HL-60 (cell line): ENCODE data around the gene OSTF1.

Experiments used
- TF ChIP-seq, protein P1 (sequence below): IDR thresholded peaks from one replicate; pipeline ENCODE4 v1.5.1; 2011; ENCODE audit warnings: low read length, control low read depth, inconsistent platforms; ENCODE audit not compliant: insufficient read depth
- TF ChIP-seq, protein P2 (sequence below): IDR thresholded peaks from 2 replicates; pipeline ENCODE4 v1.6.1; 2012; ENCODE audit warnings: low read depth; ENCODE audit not compliant: insufficient replicate concordance

DNA sequence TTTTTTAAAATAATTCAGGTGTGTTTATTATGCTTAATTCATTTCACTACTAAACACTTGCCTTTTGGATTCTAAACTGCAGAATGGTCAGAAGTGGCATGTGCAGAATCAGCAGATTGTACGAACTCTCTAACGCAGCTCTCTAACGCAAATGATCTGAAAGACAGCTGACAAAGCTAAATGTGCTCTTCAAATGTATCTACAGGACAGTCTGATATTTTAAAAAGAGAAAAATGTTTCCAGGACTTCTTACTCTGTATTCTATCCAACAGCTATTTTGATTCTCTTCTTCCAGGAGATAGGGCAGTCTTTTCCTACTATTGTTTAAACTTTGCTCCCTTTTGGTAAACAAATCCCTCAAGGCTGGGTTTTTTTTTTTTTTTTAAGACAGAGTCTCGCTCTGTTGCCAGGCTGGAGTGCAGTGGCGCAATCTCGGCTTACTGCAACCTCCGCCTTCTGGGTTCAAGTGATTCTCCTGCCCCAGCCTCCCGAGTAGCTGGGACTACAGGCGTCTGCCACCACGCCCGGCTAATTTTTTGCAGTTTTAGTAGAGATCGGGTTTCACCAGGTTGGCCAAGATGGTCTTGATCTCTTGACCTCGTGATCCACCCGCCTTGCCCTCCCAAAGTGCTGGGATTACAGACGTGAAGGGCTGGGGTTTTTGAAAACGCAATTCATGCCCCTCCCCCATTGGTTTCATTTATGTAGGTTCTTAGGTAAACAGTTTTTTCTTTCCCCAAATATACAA is 1.6 kb upstream of the OSTF1 start:
- TF ChIP-seq, protein P1, sequence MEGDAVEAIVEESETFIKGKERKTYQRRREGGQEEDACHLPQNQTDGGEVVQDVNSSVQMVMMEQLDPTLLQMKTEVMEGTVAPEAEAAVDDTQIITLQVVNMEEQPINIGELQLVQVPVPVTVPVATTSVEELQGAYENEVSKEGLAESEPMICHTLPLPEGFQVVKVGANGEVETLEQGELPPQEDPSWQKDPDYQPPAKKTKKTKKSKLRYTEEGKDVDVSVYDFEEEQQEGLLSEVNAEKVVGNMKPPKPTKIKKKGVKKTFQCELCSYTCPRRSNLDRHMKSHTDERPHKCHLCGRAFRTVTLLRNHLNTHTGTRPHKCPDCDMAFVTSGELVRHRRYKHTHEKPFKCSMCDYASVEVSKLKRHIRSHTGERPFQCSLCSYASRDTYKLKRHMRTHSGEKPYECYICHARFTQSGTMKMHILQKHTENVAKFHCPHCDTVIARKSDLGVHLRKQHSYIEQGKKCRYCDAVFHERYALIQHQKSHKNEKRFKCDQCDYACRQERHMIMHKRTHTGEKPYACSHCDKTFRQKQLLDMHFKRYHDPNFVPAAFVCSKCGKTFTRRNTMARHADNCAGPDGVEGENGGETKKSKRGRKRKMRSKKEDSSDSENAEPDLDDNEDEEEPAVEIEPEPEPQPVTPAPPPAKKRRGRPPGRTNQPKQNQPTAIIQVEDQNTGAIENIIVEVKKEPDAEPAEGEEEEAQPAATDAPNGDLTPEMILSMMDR: no peak
- TF ChIP-seq, protein P2, sequence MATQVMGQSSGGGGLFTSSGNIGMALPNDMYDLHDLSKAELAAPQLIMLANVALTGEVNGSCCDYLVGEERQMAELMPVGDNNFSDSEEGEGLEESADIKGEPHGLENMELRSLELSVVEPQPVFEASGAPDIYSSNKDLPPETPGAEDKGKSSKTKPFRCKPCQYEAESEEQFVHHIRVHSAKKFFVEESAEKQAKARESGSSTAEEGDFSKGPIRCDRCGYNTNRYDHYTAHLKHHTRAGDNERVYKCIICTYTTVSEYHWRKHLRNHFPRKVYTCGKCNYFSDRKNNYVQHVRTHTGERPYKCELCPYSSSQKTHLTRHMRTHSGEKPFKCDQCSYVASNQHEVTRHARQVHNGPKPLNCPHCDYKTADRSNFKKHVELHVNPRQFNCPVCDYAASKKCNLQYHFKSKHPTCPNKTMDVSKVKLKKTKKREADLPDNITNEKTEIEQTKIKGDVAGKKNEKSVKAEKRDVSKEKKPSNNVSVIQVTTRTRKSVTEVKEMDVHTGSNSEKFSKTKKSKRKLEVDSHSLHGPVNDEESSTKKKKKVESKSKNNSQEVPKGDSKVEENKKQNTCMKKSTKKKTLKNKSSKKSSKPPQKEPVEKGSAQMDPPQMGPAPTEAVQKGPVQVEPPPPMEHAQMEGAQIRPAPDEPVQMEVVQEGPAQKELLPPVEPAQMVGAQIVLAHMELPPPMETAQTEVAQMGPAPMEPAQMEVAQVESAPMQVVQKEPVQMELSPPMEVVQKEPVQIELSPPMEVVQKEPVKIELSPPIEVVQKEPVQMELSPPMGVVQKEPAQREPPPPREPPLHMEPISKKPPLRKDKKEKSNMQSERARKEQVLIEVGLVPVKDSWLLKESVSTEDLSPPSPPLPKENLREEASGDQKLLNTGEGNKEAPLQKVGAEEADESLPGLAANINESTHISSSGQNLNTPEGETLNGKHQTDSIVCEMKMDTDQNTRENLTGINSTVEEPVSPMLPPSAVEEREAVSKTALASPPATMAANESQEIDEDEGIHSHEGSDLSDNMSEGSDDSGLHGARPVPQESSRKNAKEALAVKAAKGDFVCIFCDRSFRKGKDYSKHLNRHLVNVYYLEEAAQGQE: no peak
